ENCODE results near the gene NPM3. TPM values are rescaled to one million over a fixed set of nuclear protein-coding genes. Genes with fewer than 3 reads are reported as not detected.

NPM3 gene
- polyA plus RNA-seq, 1 experiment = 31.5 TPM

DNA sequence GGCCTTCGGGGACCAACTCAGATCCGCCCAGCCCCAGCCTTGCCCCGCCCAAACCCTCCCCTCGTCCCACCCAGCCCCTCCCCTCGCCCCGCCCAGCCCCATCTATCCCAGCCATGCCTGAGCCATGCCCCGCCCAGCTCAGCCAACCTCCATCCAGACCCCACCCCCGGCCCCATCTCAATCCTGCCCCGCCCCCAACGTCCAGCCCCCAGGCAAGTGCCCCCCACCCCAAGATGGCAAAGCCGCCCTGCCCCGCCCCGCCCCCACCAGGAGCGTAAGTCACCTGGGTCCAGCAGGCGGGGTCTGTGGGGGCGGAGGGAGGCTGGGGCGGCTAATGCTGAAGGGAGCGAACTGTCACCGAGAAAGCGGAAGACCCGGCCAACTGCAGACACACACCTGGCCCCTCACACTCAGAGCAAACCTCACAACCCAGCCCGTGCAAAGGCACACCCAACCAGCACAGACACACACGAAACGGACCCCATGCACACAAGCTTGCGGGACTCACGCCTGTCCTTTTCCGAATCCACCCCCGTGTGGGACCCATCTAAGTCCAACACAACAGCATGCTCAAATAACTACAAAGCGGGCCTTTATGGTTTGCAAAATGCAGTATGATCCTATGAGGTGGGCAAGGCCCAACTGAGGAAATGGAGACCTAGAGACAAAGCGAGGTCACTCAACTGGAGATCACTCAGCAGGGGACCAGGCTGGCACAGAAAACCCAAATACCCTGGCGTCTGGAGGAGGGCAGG is 46.5 kb upstream of the NPM3 start:
- Histone ChIP-seq H3K27ac (ENCODE audit: low read depth, low read length) (peak overlapping the region; percentile 57), H3K4me3 (ENCODE audit: low read depth, low read length) (peak overlapping the region; percentile 55), H3K27me3 (ENCODE audit: control insufficient read depth, insufficient read depth, low read length) (no peaks in the 10 kb centered on the region), H3K9me3 (ENCODE audit: control insufficient read depth, insufficient read depth, low read length) (no peaks in the 10 kb centered on the region; the same call in 1 of the 2 replicates)
- ChIA-PET CTCF (interaction anchor here (1.8 kb wide), 1 partner anchor 11 kb away, joined by 7 read pairs; no protein-coding TSS in a partner anchor), POLR2A (interaction anchor here (1.5 kb wide), 1 partner anchor 12 kb away, joined by 5 read pairs; the partner anchor contains the start of gene OGA)
- no peak for DNase-seq (ENCODE audit: low read depth, low spot score)
- TF ChIP-seq, protein P1, sequence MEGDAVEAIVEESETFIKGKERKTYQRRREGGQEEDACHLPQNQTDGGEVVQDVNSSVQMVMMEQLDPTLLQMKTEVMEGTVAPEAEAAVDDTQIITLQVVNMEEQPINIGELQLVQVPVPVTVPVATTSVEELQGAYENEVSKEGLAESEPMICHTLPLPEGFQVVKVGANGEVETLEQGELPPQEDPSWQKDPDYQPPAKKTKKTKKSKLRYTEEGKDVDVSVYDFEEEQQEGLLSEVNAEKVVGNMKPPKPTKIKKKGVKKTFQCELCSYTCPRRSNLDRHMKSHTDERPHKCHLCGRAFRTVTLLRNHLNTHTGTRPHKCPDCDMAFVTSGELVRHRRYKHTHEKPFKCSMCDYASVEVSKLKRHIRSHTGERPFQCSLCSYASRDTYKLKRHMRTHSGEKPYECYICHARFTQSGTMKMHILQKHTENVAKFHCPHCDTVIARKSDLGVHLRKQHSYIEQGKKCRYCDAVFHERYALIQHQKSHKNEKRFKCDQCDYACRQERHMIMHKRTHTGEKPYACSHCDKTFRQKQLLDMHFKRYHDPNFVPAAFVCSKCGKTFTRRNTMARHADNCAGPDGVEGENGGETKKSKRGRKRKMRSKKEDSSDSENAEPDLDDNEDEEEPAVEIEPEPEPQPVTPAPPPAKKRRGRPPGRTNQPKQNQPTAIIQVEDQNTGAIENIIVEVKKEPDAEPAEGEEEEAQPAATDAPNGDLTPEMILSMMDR (IDR thresholded peaks at IDR 0.05; ENCODE audit: low read depth, low read length) = no peak

DNA sequence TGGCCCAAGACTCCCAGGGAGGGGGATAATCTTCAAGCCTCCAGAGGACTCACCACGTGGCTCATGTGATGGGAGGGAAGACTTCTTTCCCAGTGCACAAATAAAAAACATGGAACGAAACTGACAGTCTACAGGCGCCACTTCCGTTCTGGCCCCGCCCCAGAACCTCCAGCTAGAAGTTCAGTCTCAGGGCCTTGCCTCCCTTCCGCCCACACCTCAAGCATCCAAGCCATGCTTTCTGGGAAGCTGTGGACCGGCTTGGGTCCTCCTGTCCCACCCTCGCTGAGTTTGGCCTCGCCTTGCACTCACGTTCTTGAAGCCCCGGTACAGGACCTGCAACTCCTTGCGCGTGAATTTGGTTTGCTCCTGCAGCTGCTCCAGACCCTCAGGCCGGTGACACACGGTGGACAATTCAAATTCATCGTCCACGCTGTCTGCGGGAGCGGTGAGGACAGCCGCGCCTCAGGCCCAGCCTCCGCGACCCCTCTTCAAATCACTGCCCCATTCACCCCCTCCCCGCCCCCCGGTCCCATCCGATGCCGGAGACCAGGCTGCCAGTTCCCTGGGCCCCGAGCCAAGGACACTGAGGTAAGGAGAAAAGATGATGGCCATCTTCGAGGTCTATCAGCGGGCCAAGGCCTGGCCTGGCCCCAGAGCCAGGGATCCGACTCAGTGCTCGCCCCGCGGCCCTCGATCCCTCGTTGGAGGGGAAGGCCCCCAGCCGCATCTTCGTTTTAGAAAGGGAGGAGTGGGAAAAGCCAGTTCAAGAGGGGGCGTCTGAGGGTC is 45.7 kb upstream of the NPM3 start:
- H3K4me3 ChIP-seq (ENCODE audit: low read depth, low read length) = no peak overlapping the region
- DNase-seq (ENCODE audit: low read depth, low spot score) = no peak
- CTCF ChIA-PET = interaction anchor here (1.8 kb wide), 1 partner anchor 11 kb away, joined by 7 read pairs; no protein-coding TSS in a partner anchor

DNA sequence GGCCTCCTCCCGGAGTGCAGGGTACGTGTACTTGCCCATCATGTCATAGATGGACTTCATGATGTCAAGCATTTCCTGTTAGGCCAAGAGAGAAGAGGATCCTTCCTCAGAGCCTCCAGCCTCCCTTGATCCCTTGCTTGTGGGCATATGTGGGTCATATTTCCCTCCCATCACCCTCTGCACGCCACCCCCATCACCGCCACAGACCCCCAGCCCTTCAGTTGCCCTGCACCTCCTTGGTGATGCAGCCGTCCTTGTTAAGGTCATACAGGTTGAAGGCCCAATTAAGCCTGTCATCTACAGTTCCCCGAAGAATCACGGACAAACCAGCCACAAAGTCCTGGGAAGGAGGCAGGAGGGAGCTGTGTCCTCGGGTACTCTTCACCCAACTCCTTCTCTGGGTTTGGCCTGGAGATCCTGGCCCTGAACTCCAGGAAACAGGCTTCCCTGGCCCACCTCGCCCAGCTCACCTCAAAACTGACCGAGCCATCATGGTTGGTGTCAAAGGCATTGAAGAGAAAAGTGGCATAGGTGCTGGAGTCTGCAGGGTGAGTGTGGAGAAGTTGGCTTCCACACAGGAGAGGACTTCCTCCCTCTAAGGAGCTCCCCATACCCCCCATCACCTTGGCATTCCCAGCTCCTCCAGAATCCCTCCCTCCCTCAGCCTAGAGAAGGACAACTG is 44.8 kb upstream of the NPM3 start:
- CTCF ChIA-PET = interaction anchor here (1.1 to 1.8 kb wide), 2 partner anchors 8 to 12 kb away, joined by 5 to 7 read pairs; no protein-coding TSS in a partner anchor
- no peak overlapping the region for H3K4me3 ChIP-seq (ENCODE audit: low read depth, low read length)
- POLR2A ChIA-PET = interaction anchor here (0.5 to 1.1 kb wide), 2 partner anchors 10 to 257 kb away, joined by 3 to 5 read pairs; partner anchors contain the start of gene OGA
- no peak overlapping the region for H3K27ac ChIP-seq (ENCODE audit: low read depth, low read length)
- no peaks in the 10 kb centered on the region; the same call in 1 of the 2 replicates for H3K9me3 ChIP-seq (ENCODE audit: control insufficient read depth, insufficient read depth, low read length)
- DNase-seq (ENCODE audit: low read depth, low spot score) = no peak
- no peaks in the 10 kb centered on the region for H3K27me3 ChIP-seq (ENCODE audit: control insufficient read depth, insufficient read depth, low read length)
- TF ChIP-seq, protein P1 (IDR thresholded peaks at IDR 0.05; ENCODE audit: low read depth, low read length) = no peak

More for the DNA sequence above, 45.7 kb upstream of the NPM3 start:
- no peaks in the 10 kb centered on the region; the same call in 1 of the 2 replicates for H3K9me3 ChIP-seq (ENCODE audit: control insufficient read depth, insufficient read depth, low read length)
- POLR2A ChIA-PET = interaction anchor here (1.5 kb wide), 1 partner anchor 11 kb away, joined by 5 read pairs; the partner anchor contains the start of gene OGA
- no peak overlapping the region for H3K27ac ChIP-seq (ENCODE audit: low read depth, low read length)
- no peaks in the 10 kb centered on the region for H3K27me3 ChIP-seq (ENCODE audit: control insufficient read depth, insufficient read depth, low read length)
- TF ChIP-seq, protein P1 (IDR thresholded peaks at IDR 0.05; ENCODE audit: low read depth, low read length) = no peak

DNA sequence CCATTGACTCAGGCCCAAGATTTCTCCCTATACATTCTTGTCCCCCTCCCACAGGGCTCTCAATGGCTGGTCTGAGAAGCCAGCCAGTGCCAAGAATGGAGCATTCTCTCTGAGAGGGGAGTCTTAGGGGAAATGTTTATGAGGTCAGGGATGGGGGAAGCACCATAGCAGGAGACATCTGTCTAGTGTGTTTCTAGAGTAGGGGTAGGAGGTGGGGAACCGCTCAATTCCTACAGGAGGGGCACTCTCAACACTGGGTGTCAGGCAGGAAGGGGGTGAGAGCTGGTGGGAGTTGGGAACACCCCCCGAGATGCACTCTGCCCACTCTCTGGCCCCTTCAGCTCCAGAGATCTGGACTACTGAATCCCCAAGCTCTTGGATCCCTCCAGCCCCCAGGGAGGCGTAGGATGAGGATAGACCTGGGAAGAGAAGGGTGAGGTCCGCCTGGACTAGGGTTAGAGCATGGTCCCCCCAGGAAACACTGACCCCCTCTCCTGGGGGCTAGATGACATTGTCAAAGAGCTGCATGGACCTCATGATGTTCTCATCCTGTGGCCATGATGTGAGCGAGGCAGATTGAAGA is 43.7 kb upstream of the NPM3 start:
- DNase-seq (ENCODE audit: low read depth, low spot score) = no peak
- Histone ChIP-seq H3K27ac (ENCODE audit: low read depth, low read length) (no peak overlapping the region), H3K27me3 (ENCODE audit: control insufficient read depth, insufficient read depth, low read length) (no peaks in the 10 kb centered on the region), H3K9me3 (ENCODE audit: control insufficient read depth, insufficient read depth, low read length) (no peaks in the 10 kb centered on the region; the same call in 1 of the 2 replicates), H3K4me3 (ENCODE audit: low read depth, low read length) (no peak overlapping the region)
- CTCF ChIA-PET = interaction anchor here (1.1 kb wide), 1 partner anchor 9 kb away, joined by 5 read pairs; no protein-coding TSS in a partner anchor
- POLR2A ChIA-PET = interaction anchor here (1.1 kb wide), 1 partner anchor 9 kb away, joined by 3 read pairs; the partner anchor contains the start of gene OGA
- TF ChIP-seq, protein P1 (IDR thresholded peaks at IDR 0.05; ENCODE audit: low read depth, low read length) = no peak
